Measurements from ENCODE around the gene LSAMP. TPM values are rescaled to one million over a fixed set of nuclear protein-coding genes. Genes with fewer than 3 reads are reported as not detected.

The LSAMP gene
- polyA plus RNA-seq, 1 of the 3 experiments (the other 2 are of a cell fraction) = 6.6 TPM

DNA sequence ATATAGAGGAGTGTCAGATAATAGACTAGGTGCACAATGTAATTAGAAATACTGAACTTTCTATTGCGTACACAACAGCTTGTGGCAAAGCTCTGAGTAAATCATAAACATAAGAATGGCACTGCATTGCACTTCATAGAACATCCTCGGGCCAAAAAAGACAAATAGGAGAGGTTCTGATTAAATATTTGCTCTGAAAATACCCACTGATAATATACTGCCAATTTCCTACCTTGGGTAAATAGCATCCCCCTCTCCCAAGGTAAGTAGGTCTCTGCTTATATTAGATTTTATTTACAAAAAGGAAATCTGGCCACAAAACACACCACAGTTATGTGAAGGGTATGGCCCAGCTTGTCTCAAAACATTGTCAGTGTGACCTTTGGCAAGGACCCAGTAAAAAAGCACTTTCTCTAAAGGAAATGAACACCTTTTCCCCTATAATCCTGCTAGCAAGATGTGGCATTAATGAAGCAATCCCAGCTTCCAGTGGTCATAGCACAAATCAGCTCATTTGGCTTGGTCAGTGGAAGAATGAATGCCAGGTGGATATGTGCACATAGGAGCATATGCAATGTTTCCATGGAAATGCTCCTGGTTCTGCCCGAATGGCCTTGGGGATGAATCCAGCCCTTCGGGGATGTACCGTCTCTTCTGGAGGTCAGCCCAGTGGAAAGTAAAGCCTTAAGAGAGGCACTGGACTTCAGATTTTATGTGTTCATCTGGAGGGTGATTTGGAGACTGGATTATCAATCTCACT lies 315.9 kb downstream of the LSAMP start:
- POLR2A ChIA-PET = no interaction called here
- Histone ChIP-seq H3K9ac (no peak overlapping the region), H3F3A (replicated peaks; ENCODE audit: insufficient read depth) (no peaks in the 10 kb centered on the region), H3K36me3 (replicated peaks in 1 of 2; ENCODE audit: control insufficient read depth in 1 of 2, insufficient read depth in 2 of 2, low read length in 1 of 2) (no peaks in the 10 kb centered on the region), H3K4me1 (ENCODE audit: control insufficient read depth in 1 of 2, insufficient read depth in 2 of 2, low read depth in 1 of 2, low read length in 1 of 2) (peaks cover 0 to 1% of the 10 kb centered on the region in 2 experiments; a peak in 2 of 4 replicates), H2AFZ (ENCODE audit: low read depth) (no peak overlapping the region), H3K9me2 (no peaks in the 10 kb centered on the region), H3K4me3 (ENCODE audit: low read depth in 2 of 2, low read length in 1 of 2) (no peak overlapping the region), H3K79me2 (ENCODE audit: insufficient read depth) (no peaks in the 10 kb centered on the region), H3K27ac (ENCODE audit: low read depth in 2 of 2, low read length in 1 of 2) (no peak overlapping the region), H4K20me1 (ENCODE audit: insufficient read depth) (no peaks in the 10 kb centered on the region), H3K4me2 (no peak overlapping the region), H3K27me3 (ENCODE audit: insufficient read depth) (no peaks in the 10 kb centered on the region), H3K9me3 (no peaks in the 10 kb centered on the region)
- WGBS (ENCODE audit: low lambda C conversion rate) = 85% methylated on average over 5 of the region's 5 CpGs
- CTCF ChIA-PET = interaction anchor here (0.9 to 1.1 kb wide), 2 partner anchors 620 to 628 kb away, joined by 3 read pairs; no protein-coding TSS in a partner anchor
- DNase-seq = no peak
- TF ChIP-seq FOXJ3 (CRISPR knock-in tag; IDR thresholded peaks at IDR 0.05) (no peak), SMC3 (IDR thresholded peaks at IDR 0.05; ENCODE audit: low read depth, low read length) (no peak), RXRA (IDR thresholded peaks at IDR 0.05; ENCODE audit: borderline replicate concordance, low read depth) (no peak), FOSL2 (IDR thresholded peaks at IDR 0.05; ENCODE audit: borderline replicate concordance, low read depth) (no peak), RCOR1 (IDR thresholded peaks at IDR 0.05; ENCODE audit: low read length) (no peak), FOXM1 (IDR thresholded peaks at IDR 0.05; ENCODE audit: low read depth) (no peak), EZH2phosphoT487 (IDR thresholded peaks at IDR 0.05; ENCODE audit: borderline replicate concordance, low read depth) (no peak), TCF12 (IDR thresholded peaks at IDR 0.05) (no peak), MEF2A (IDR thresholded peaks at IDR 0.05; ENCODE audit: borderline replicate concordance, low read depth) (no peak), IRF3 (IDR thresholded peaks at IDR 0.05; ENCODE audit: low read depth, low read length) (no peak)

DNA sequence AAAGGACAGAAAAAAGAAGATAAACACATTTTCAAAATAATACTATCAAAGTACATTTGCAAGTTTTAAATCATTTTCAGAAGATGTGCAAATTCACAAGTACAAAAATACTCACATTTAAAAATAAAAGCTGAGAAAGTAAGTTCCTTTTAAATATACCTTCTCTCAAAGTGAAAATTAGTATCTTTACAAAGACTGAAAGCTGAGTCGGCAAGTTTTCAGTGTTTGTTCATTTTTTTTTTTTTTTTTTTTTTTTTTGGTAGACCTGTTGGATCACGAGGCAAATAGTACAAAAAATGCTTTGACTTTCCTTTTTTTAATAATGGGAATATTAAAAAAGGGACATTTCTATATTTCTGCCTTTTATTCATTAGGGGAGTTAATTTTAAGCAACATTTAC lies 317.8 kb downstream of the LSAMP start:
- no peak overlapping the region for H2AFZ ChIP-seq (ENCODE audit: low read depth)
- DNase-seq = no peak
- no peaks in the 10 kb centered on the region for H4K20me1 ChIP-seq (ENCODE audit: insufficient read depth)
- WGBS (ENCODE audit: low lambda C conversion rate) = 58% methylated on average over 2 of the region's 2 CpGs
- TF ChIP-seq PBX3 (IDR thresholded peaks at IDR 0.05) = no peak
- no peak for TF ChIP-seq RFX5 (IDR thresholded peaks at IDR 0.05; ENCODE audit: low read length)
- no peak for TF ChIP-seq NFIC (IDR thresholded peaks at IDR 0.05; ENCODE audit: borderline replicate concordance)
- no peak for TF ChIP-seq JUND (IDR thresholded peaks at IDR 0.05)
- TF ChIP-seq MEF2A (IDR thresholded peaks at IDR 0.05; ENCODE audit: borderline replicate concordance, low read depth) = no peak
- TF ChIP-seq TCF12 (IDR thresholded peaks at IDR 0.05) = no peak
- no peak overlapping the region for H3K9ac ChIP-seq
- no peak overlapping the region for H3K27ac ChIP-seq (ENCODE audit: low read depth in 2 of 2, low read length in 1 of 2)
- H3K4me1 ChIP-seq (ENCODE audit: control insufficient read depth in 1 of 2, insufficient read depth in 2 of 2, low read depth in 1 of 2, low read length in 1 of 2) = no peaks in the 10 kb centered on the region
- H3K4me2 ChIP-seq = no peak overlapping the region
- H3K36me3 ChIP-seq (replicated peaks in 1 of 2; ENCODE audit: control insufficient read depth in 1 of 2, insufficient read depth in 2 of 2, low read length in 1 of 2) = no peaks in the 10 kb centered on the region
- CTCF ChIA-PET = no interaction called here
- POLR2A ChIA-PET = no interaction called here
- no peak overlapping the region for H3K4me3 ChIP-seq (ENCODE audit: low read depth in 2 of 2, low read length in 1 of 2)
- no peaks in the 10 kb centered on the region for H3K9me3 ChIP-seq
- no peaks in the 10 kb centered on the region for H3F3A ChIP-seq (replicated peaks; ENCODE audit: insufficient read depth)
- H3K9me2 ChIP-seq = no peaks in the 10 kb centered on the region
- no peaks in the 10 kb centered on the region for H3K27me3 ChIP-seq (ENCODE audit: insufficient read depth)
- H3K79me2 ChIP-seq (ENCODE audit: insufficient read depth) = no peaks in the 10 kb centered on the region

All from SK-N-SH (cell line).